IPS-15b (cell line): ENCODE data around the gene ARHGAP24.
"Not testable (repeated sequence)": the region's sequence is repeated elsewhere in the genome, so short reads cannot be mapped to it uniquely, and the experiment has no call there.

Source experiments
- H3K27me3 ChIP-seq: one replicate; pipeline ENCODE4 v1.6.1; 2013; ENCODE audit warnings: low read length; ENCODE audit not compliant: control insufficient read depth, insufficient read depth
- H3K36me3 ChIP-seq: one replicate; pipeline ENCODE4 v1.6.1; 2013; ENCODE audit warnings: low read length; ENCODE audit not compliant: control insufficient read depth, insufficient read depth
- H3K4me1 ChIP-seq: one replicate; pipeline ENCODE4 v1.6.1; 2013; ENCODE audit warnings: mild to moderate bottlenecking, low read length; ENCODE audit not compliant: control insufficient read depth, insufficient read depth
- H3K4me3 ChIP-seq: one replicate; pipeline ENCODE4 v1.5.1; 2013; ENCODE audit warnings: low read depth, low read length
- H3K9ac ChIP-seq: one replicate; pipeline ENCODE4 v1.6.1; 2013; ENCODE audit warnings: low read depth, mild to moderate bottlenecking, low read length
- H3K9me3 ChIP-seq: one replicate; pipeline ENCODE4 v1.6.1; 2013; ENCODE audit warnings: mild to moderate bottlenecking, low read length; ENCODE audit not compliant: control insufficient read depth, insufficient read depth

ARHGAP24 gene

GRCh38 chr4:85898231-85898630 is 423.3 kb downstream of the ARHGAP24 start:
- Histone ChIP-seq H3K4me1 (no peaks in the 10 kb centered on the region), H3K36me3 (no peaks in the 10 kb centered on the region), H3K4me3 (no peak overlapping the region), H3K9ac (no peak overlapping the region), H3K9me3 (no peaks in the 10 kb centered on the region), H3K27me3 (no peaks in the 10 kb centered on the region)

- Histone ChIP-seq H3K4me1 (no peaks in the 10 kb centered on the region), H3K36me3 (no peaks in the 10 kb centered on the region), H3K4me3 (no peak overlapping the region), H3K9me3 (no peaks in the 10 kb centered on the region), H3K27me3 (no peaks in the 10 kb centered on the region), H3K9ac (no peak overlapping the region)
Observed at GRCh38 chr4:85901500-85901899, 426.6 kb downstream of the ARHGAP24 start.

- H3K9me3 ChIP-seq, H3K9ac ChIP-seq, H3K36me3 ChIP-seq, H3K27me3 ChIP-seq, H3K4me1 ChIP-seq, H3K4me3 ChIP-seq: not testable (repeated sequence)
Observed at GRCh38 chr4:85902647-85903046, 427.7 kb downstream of the ARHGAP24 start.

DNA sequence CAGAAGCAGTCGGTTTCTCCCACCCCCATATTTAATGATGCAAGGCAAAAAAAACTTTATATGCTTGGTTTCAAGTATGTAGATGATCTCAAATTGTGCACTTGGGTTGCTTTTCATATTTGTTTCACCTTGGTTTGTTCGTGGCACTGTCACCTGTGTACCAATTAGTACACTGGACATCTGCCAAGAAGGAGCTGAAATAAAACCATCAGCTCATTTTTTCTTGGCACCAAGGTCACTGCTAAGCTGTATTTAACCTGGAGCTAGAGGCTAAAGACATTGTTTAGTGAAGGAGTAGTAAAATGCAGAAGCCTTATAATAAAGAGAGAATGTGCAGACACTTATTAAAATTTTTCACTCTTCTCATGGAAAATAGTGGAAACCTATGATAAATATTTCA is 430.8 kb downstream of the ARHGAP24 start:
- Histone ChIP-seq H3K36me3 (no peaks in the 10 kb centered on the region), H3K27me3 (no peaks in the 10 kb centered on the region), H3K9me3 (no peaks in the 10 kb centered on the region), H3K9ac (no peak overlapping the region), H3K4me1 (no peaks in the 10 kb centered on the region), H3K4me3 (no peak overlapping the region)

GRCh38 chr4:85907001-85907400 is 432.1 kb downstream of the ARHGAP24 start:
- Histone ChIP-seq H3K9ac (no peak overlapping the region), H3K9me3 (no peaks in the 10 kb centered on the region), H3K36me3 (no peaks in the 10 kb centered on the region), H3K4me3 (no peak overlapping the region), H3K4me1 (no peaks in the 10 kb centered on the region), H3K27me3 (no peaks in the 10 kb centered on the region)

DNA sequence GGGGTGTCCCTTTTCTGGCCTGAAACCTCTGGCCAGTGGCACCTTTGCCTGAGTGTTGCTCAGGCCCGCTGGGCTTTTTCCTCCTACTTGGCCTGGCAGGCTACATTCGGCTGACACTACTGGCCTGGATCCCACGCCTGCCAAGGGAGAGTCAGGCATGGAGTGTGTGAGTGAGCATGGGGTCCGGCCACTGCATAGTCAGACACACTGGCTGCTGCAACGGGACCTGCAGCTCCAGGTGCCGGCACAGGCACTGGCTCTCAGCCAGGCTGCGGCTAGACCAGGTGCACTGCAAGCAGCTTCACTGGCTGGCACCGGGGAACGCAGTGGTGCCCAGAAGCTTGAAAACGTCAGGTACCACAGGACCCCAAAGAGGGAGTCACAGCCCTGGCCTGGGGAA is 434.9 kb downstream of the ARHGAP24 start:
- no peaks in the 10 kb centered on the region for H3K4me1 ChIP-seq

DNA sequence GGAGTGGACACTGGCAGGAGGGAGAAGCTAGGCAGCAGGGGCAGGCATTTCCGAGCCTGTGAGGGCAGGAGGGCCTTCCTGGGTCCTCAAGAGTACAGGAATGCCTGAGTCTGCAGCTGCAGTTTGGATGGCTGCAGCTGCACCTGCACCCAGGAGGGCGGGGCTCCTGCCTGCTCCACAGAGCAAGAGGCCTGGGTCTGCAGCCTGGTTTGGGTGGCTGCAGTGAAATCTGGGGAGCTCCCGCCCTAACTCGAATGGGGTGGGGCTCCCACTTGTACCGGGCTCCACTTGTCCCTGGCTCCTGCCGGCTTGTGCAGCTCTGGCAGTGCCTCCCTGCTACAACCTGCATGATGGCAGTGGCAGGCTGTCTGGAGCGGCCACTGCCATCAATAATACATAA is 436.0 kb downstream of the ARHGAP24 start:
- no peaks in the 10 kb centered on the region for H3K4me1 ChIP-seq
- no peak overlapping the region for H3K9ac ChIP-seq
- H3K4me3 ChIP-seq = no peak overlapping the region
- no peaks in the 10 kb centered on the region for H3K36me3 ChIP-seq
- H3K9me3 ChIP-seq = no peaks in the 10 kb centered on the region
- H3K27me3 ChIP-seq = no peaks in the 10 kb centered on the region

More for the DNA sequence above, 434.9 kb downstream of the ARHGAP24 start:
- Histone ChIP-seq H3K9me3 (no peaks in the 10 kb centered on the region), H3K4me3 (no peak overlapping the region), H3K27me3 (no peaks in the 10 kb centered on the region), H3K36me3 (no peaks in the 10 kb centered on the region), H3K9ac (no peak overlapping the region)

- H3K27me3 ChIP-seq = no peaks in the 10 kb centered on the region
- H3K36me3 ChIP-seq = no peaks in the 10 kb centered on the region
- H3K9ac ChIP-seq = no peak overlapping the region
- no peaks in the 10 kb centered on the region for H3K4me1 ChIP-seq
- H3K9me3 ChIP-seq = no peaks in the 10 kb centered on the region
- H3K4me3 ChIP-seq = no peak overlapping the region
Observed at GRCh38 chr4:85913931-85914694, 439.2 kb downstream of the ARHGAP24 start.

DNA sequence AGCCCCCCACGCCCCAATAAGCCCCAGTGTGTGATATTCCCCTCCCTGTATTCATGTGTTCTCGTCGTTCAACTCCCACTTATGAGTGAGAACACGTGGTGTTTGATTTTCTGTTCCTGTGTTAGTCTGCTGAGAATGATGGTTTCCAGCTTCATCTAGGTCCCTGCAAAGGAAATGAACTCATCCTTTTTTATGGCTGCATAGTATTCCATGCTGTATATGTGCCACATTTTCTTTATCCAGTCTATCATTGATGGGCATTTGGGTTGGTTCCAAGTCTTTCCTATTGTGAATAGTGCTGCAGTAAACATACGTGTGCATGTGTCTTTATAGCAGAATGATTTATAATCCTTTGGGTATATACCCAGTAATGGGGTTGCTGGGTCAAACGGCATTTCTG is 440.6 kb downstream of the ARHGAP24 start:
- H3K4me1 ChIP-seq, H3K9me3 ChIP-seq, H3K4me3 ChIP-seq, H3K9ac ChIP-seq, H3K27me3 ChIP-seq, H3K36me3 ChIP-seq: not testable (repeated sequence)

- Histone ChIP-seq H3K9ac (no peak overlapping the region), H3K4me3 (no peak overlapping the region), H3K27me3 (no peaks in the 10 kb centered on the region), H3K9me3 (no peaks in the 10 kb centered on the region), H3K36me3 (no peaks in the 10 kb centered on the region), H3K4me1 (no peaks in the 10 kb centered on the region)
Observed at GRCh38 chr4:85919200-85919887, 444.4 kb downstream of the ARHGAP24 start.

- Histone ChIP-seq H3K36me3 (no peaks in the 10 kb centered on the region), H3K27me3 (no peaks in the 10 kb centered on the region), H3K9ac (no peak overlapping the region), H3K9me3 (no peaks in the 10 kb centered on the region), H3K4me3 (no peak overlapping the region), H3K4me1 (no peaks in the 10 kb centered on the region)
Observed at GRCh38 chr4:85925071-85925470, 450.1 kb downstream of the ARHGAP24 start.
